GM19193 (cell line): Measurements from ENCODE around the gene OR51V1.
"Not testable (repeated sequence)": the region's sequence is repeated elsewhere in the genome, so short reads cannot be mapped to it uniquely, and the experiment has no call there.

ENCODE experiments used
- POLR2A ChIP-seq: IDR thresholded peaks from 4 replicates; pipeline ENCODE4 v1.6.1; 2011; ENCODE audit not compliant: insufficient read depth, insufficient read length; ENCODE audit errors: extremely low read depth

The OR51V1 gene, protein sequence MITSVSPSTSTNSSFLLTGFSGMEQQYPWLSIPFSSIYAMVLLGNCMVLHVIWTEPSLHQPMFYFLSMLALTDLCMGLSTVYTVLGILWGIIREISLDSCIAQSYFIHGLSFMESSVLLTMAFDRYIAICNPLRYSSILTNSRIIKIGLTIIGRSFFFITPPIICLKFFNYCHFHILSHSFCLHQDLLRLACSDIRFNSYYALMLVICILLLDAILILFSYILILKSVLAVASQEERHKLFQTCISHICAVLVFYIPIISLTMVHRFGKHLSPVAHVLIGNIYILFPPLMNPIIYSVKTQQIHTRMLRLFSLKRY

DNA sequence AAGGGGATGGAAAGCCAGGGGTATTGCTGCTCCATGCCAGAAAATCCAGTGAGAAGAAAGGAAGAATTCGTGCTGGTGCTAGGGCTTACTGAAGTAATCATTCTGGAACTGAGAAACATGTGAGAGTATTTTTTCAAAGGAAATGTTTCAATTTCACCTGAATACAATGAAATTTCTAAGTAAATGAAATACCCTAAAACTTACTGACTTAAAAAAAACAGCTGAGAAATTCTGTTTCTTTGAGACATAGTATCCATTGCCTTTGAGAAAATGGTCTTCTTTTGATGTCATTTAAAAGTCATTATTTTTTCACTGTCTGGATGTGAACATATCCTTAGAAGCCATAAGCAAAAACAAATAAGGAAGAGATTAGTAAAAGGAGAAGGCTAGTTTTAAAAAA is at the start of gene OR51V1:
Gene OR51V1, minus strand, starts transcription at position 101 of the 400 bp plus-strand sequence. Its CDS starts 0 bp downstream, at position 101.
- no peak for TF ChIP-seq POLR2A

DNA sequence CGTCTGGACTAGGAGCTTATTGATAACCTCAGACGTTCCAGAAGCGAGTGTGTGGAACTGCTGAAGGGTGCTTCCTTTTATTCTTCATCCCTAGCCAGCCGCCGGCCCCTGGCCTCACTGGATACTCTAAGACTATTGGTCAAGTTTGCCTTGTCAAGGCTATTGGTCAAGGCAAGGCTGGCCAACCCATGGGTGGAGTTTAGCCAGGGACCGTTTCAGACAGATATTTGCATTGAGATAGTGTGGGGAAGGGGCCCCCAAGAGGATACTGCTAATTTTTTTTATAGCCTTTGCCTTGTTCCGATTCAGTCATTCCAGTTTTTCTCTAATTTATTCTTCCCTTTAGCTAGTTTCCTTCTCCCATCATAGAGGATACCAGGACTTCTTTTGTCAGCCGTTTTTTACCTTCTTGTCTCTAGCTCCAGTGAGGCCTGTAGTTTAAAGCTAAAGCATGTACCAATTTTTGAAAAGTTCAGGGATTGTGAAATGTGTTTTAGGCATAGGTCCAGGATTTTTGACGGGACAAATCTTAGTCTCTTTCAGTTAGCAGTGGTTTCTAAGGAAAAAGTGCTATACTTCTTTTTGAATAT is 49.4 kb upstream of the OR51V1 start, which contains the start of gene HBG1:
Gene HBG1, minus strand, starts transcription at position 51 of the 590 bp plus-strand sequence. CDS start 53 bp downstream, outside the sequence.
- not testable (repeated sequence) for TF ChIP-seq POLR2A

DNA sequence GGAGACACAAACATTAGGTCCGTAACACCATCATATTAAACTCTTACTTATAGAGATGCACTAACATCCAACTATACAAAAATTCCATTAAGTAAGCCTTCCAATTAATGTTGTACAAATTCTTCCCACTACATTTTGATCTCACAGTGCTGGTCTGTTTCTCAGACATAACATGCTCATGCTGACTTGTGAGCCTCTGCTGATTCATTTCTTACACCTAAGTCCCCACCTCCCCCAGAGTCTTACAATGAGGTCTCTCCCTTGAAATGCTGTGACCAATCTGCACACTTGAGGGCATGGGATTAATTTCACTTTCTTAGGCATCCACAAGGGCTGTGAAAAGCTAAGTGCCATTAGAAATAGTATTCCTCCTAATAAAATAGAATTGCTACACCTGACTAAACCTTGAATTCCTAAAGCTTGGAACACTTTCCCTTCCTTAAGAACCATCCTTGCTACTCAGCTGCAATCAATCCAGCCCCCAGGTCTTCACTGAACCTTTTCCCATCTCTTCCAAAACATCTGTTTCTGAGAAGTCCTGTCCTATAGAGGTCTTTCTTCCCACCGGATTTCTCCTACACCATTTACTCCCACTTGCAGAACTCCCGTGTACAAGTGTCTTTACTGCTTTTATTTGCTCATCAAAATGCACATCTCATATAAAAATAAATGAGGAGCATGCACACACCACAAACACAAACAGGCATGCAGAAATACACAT is 47.1 kb upstream of the OR51V1 start:
- TF ChIP-seq POLR2A, result no peak

DNA sequence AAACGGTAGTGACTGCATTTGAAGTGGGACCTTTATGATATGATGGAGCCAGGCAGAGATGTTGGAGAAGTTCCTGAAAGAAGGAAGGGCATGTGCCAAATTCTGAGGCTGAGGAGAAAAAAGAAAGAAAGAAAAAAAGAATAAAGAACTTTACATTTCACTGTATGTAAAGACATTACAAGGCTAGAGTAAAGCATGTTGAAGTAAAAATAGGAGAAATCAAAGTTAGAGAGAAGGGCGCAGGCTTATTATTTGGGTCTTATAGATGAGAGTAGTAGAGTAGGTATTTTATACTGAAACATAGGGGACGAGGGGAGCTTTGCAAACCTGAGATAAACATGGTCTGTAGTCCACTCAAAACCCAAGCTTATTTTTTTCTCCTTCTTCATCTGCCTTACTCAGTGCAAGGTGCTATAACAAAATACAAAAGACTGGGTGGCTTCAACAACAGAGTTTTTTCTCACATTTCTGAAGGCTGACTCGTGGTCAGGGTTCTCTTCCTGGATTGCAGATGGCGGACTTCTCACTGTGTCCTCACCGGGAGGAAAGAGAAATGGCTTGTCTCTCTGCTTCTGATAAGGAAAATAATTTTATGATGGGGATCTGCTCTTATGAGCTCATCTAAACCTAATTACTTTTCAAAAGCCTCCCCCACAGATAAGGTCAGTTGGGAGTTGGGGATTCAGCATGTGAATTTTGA is 46.4 kb upstream of the OR51V1 start:
- no peak for TF ChIP-seq POLR2A

DNA sequence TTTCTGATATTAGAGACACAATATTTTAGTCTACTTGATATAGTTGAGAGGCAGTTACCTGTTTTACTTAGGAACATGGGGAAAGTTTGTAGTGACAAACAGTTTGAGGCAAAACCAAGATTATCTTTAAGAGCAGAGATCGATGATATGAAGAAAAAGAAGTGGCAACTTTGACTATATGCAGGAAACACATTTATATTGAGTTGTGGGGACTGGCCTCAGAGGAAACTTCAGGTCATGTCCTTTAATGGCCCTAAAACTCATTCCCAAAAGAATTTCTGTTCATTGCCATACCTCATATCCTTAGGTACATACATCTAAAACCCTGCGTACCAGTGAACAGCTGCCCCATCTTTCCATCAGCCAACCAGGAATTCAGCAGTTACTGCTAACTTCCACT is 44.7 kb upstream of the OR51V1 start:
- TF ChIP-seq POLR2A, result no peak

DNA sequence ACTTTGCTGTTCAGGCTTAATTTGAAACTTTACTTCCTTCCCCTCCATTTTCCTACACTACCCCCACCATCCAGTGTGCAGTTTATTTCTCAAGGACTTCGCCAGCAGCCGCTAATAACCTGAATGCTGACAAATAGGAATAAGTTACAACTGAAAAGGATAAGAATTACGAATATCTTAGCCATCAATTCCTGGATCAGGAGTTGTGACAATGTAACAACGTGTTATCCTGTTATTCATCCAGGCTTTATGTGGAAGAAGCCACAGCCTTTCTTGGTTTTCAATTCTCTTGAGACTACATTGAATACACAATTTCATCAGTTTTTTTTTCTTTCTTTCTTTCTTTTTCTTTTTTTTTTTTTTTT is 43.3 kb upstream of the OR51V1 start:
- no peak for TF ChIP-seq POLR2A

DNA sequence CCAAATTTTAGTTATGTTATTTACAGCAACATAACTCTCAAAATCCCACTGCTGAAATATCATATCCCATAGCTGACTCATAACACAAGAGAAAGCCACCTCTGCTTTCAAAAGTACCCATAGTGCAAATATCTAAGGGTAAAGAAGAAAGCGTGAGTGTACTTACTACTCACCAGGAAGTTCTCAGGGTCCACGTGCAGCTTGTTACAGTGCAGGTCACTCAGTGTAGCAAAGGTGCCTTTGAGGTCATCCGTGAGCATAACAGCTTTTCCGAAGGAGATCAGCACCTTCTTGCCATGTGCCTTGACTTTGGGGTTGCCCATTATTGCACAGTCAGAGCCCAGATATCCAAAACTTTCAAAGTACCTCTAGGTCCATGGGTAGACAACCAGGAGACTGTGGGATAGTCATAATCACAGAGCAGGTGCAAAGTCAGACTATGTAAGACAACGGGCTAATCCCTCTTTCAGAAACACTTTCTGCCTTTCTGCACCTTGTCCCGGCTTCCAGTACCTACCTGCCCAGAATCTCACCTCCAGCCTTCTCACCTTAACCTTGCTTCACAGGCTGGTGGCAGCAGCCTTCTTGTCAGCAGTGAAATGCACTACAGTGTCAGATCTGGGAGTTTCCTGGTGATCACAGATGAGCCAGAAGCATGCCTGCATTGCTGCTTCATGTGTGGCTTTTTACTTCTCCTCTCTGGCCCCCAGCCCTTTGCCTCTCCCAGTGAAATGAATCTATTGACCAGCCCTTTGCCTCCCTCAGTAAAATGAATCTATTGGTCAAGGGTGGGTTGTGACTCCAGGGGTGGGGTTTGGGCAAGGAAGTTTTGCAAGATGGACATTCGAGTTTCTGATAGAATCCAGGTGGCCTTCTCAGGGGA is 42.7 kb upstream of the OR51V1 start:
- no peak for TF ChIP-seq POLR2A

DNA sequence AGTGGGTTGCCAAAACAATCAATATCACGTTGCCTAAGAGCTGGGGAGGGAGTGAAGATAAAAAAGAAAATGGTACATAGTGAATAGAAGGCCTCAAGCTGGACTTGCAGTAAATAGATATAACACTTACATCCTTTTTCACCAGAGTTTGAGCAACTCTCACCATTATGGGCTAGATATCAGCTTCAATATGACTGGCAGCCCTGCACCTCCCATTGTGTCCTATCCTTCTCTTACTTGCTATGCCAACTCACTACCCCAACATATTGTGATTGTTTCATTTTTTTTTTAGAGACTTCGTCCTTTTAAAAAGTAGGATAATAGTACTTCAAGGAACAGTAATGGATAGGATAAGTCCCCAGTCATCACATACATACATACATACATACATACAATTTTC is 41.7 kb upstream of the OR51V1 start:
- TF ChIP-seq POLR2A, result no peak

DNA sequence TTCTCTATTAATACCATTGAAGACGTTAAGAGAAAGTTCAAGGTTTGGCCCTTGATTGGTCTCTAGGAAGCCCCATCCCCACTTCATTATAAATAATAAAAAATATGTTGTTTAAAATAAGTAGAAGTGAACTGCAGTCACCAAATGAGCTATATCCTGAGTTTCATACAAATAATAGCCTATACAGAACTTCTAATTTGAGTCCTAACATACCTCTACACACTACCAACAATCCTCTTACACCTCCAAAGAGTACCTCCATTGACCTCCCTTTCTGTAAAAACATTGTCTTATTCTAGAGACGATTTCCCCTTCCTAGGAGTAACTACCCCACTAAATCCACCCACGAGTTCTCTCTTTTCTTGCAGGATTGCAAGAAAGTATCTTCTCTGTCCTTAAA is 41.0 kb upstream of the OR51V1 start:
- TF ChIP-seq POLR2A, result no peak

DNA sequence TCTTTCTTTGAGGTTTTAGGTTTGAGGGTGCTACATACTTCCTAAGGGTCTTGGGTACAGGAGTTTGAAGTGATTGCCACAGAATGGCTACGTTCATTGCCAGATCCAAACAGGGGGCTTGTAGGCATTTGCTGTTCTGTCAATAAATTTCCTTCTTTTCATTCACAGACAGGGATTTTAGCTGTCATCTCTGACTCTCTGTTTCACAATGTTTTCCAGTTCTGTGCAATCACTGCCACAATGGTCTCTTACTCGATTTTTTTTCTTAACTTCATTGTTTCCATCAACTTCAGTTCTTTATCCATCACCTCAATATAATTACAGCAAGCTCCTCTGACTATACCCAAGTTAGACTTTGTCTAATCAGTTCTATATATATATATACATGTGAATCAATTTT is 40.0 kb upstream of the OR51V1 start:
- no peak for TF ChIP-seq POLR2A

DNA sequence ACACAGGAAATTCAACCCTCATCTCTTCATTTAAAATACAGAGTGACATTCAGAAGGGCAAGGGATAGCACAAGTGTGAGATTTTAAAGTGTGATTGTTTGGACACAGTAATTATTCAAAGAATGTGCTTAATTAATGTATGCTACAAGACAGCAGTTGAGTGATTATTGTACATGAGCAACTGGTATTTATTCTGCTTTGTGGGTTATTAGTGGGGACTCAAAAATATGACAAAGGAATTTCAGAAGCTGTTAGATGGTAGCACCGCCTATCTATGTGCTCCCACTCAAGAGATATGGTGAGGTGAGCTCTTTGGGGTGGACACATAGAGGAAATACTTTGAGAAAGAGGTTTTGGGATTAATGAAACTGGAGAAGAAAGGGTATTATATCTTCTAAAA is 39.6 kb upstream of the OR51V1 start:
- no peak for TF ChIP-seq POLR2A

DNA sequence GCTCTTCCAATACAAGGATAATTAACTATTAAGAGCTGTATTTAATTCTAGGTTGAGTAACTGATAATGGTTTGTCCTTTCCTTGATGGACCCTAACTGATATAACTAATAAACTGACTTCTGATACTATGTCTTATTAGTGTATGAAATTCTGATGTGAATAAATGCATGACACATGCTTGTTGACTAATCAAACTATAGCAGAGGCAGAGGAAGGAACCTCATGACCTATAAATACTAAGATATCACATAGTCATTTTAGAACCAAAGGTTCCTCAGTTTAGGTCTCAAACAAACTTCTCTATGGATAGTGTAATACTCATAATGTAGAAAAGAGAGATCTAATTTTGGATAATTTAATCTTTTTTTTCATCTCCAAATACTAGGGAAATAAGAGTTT is 38.6 kb upstream of the OR51V1 start:
- no peak for TF ChIP-seq POLR2A

DNA sequence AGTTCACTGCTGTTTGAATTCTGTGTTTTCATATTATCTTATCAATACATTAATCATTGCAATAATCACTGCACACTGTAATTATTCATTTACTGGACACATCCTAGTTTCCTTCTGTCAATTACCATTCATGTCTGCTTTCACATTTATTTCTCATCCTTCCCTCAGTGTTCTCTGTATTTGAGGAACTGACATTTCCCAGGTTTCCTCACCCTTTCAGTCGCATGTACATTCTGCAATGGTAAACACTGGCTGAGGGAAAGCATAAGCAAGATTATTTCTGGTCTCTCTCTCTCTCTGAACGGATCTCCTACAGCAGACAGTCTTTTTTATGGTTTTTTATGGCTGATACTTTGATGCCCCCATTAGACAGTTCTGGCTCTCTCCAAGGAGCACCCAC is 38.0 kb upstream of the OR51V1 start:
- TF ChIP-seq POLR2A, result no peak

DNA sequence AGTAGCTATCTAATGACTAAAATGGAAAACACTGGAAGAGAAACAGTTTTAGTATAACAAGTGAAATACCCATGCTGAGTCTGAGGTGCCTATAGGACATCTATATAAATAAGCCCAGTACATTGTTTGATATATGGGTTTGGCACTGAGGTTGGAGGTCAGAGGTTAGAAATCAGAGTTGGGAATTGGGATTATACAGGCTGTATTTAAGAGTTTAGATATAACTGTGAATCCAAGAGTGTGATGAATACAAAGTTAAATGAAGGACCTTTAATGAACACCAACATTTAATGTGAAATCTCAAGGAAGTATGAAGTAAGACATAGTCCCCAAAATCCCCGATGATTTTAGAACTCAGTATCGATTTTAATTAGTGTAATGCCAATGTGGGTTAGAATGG is 36.9 kb upstream of the OR51V1 start:
- no peak for TF ChIP-seq POLR2A

DNA sequence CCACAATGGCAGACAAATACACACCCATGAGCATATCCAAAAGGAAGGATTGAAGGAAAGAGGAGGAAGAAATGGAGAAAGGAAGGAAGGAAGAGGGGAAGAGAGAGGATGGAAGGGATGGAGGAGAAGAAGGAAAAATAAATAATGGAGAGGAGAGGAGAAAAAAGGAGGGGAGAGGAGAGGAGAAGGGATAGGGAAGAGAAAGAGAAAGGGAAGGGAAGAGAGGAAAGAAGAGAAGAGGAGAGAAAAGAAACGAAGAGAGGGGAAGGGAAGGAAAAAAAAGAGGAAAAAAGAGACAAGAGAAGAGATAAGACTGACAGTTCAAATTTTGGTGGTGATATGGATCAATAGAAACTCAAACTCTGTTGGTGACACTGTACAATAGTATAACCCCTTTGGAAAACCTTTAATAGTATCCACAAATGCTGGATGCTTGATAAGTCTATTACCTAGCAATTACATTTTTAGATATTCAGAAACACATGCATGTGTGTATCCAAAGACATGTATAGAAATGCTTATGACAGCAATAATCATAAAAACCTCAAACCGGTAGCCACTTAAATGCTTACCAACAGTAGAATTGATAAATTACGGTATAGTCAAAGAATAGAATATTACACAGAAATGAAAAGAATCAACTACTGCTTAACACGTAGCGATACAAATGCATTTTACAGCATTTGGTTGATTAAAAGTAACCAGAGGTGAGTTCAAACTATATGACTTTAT is 35.0 kb upstream of the OR51V1 start:
- no peak for TF ChIP-seq POLR2A
